Gastrocnemius medialis (tissue), 4 donors: ENCODE measurements around the gene TNNI3K.

Source experiments
- CTCF ChIP-seq, 5 experiments: fragments of 450-650 bp in 3 of 5; fragments of 200-600 bp in 2 of 5; sonication (generic) in 2 of 5; IDR thresholded peaks in 4 of 5; conservative IDR thresholded peaks in 1 of 5; 1 replicate in 4 of 5; 2 replicates in 1 of 5; pipeline ENCODE4 v1.5.1; 2016 to 2019; ENCODE audit warnings: antibody characterized with exemption in 5 of 5, mild to moderate bottlenecking in 3 of 5, moderate library complexity in 3 of 5
- POLR2A ChIP-seq, 2 donors: fragments of 450-650 bp; IDR thresholded peaks; one replicate each; pipeline ENCODE4 v1.6.1; 2017; ENCODE audit warnings: antibody characterized with exemption in 2 of 2, mild to moderate bottlenecking in 2 of 2, moderate library complexity in 2 of 2

GRCh38 chr1:74247881-74248528, 12.8 kb downstream of the TNNI3K start:
- TF ChIP-seq CTCF (IDR thresholded peaks at IDR 0.05 in 4 of 5, conservative IDR thresholded peaks at IDR 0.05 in 1 of 5), result no peak
- no peak for TF ChIP-seq POLR2A (IDR thresholded peaks at IDR 0.05)
